GM19468 (cell line): ENCODE data around the gene SPANXN2.
"Not testable (repeated sequence)": the region's sequence is repeated elsewhere in the genome, so short reads cannot be mapped to it uniquely, and the experiment has no call there.

Source experiments
- ATAC-seq: cut with Tn5 transposase; IDR thresholded peaks from one replicate; pipeline ENCODE4 v1.9.1; 2021; ENCODE audit warnings: mild to moderate bottlenecking, moderate library complexity, moderate number of reproducible peaks; ENCODE audit not compliant: unreplicated experiment; ENCODE audit errors: extremely low read depth

The SPANXN2 gene, protein sequence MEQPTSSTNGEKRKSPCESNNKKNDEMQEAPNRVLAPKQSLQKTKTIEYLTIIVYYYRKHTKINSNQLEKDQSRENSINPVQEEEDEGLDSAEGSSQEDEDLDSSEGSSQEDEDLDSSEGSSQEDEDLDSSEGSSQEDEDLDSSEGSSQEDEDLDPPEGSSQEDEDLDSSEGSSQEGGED

DNA sequence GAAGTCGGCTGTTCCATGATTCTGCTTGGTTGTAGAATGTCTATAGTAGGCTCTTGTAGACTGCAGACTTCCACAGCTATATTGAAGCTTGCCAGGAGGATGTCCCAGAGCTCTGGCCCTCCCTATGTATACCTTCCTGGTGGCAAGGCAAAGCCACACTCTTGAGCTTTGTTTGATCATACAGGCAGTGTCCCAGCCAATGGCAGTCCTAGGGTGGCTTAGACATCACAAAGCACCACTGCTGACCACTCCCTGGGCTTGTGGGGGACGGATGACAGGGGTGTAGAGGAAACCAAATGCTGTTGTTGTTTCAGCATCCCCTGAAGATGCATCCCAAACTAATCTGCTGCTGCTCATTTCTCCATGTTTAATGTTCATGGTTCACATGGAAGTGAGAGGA, at the start of gene SPANXN2:
TSS of gene SPANXN2 (minus strand) at position 101 of the 400 bp plus-strand sequence. CDS start at position 17, 84 bp downstream.
- ATAC-seq, result not testable (repeated sequence)

DNA sequence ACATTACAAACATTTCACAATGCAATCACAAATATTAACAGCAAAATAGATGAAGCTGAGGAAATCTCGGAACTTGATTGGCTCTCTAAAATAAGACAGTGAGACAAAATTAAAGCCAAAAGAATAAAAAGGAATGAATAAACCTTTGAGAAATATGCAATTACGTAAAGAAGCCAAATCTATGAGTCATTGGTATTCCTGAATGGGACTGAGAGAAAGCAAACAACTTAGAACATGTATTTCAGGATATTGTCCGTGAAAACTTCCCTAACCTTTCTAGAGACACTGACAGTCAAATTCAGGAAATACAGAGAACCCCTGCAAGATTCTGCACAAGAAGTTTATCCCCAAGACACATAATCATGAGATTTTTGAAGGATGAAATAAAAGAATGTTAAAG, 48.4 kb upstream of the SPANXN2 start:
- ATAC-seq, result no peak

DNA sequence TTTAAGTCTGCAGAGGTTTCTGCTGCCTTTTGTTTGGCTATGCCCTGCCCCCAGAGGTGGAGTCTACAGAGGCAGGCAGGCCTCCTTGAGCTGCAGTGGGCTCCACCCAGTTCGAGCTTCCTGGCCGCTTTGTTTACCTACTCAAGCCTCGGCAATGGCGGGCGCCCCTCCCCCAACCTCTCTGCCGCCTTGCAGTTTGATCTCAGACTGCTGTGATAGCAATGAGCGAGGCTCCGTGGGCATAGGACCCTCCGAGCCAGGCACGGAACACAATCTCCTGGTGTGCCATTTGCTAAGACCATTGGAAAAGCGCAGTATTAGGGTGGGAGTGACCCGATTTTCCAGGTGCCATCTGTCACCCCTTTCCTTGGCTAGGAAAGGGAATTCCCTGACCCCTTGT, 47.2 kb upstream of the SPANXN2 start:
- ATAC-seq, result not testable (repeated sequence)

DNA sequence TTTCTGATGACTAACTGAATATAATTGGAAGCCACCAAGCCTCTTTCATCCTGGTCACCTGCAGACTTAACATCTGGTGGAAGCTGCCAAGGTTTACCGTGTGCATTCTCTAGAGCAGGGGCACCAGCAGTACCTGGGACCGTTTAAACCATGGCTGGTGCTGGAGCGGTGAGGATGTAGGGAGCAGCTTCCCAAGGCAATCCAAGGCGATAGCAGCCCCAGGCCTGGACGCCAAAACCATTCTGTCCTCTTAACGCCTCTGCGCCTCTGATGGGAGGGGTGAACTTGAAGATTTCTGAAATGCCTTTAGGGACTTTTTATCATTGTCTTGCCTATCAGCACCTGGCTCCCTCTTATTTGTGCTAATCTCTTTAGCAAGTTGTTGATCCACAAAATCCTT, 37.3 kb upstream of the SPANXN2 start:
- ATAC-seq, result no peak

DNA sequence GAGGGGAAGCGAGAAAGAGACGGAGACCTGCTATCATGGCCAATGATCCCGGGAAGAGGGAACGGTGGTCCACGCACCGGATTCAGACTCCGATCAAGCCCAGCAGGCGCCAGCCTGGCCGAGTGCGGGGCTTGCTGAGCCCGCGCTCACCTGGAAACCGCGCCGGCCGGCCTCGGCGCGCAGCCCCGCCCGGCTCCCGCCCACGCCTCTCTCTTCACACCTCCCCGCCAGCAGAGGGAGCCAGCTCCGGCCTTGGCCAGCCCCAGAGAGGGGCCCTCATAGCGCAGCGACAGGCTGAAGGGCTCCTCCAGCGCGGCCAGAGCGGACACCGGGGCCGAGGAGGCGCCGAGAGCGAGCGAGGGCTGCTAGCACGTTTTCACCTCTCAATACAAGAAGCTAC, 36.8 kb upstream of the SPANXN2 start:
- no peak for ATAC-seq

DNA sequence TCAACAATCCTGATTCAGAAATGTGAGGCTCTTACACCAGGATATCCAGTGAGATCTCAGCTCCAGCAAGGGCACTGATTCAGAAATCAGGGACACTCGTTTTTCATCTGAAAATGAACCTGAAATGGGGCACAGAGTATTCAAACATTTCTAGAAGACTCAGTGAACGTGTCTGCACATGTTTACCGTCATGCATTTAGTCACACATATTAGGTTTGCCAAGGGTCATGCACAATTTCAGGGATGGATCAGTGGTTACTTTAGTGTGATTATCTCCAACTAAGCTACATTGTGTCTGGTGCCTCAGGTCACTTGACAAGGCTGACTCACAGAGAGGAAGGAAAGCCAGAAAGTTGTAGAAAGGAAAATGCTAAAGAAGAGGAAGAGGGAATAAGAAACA, 33.6 kb upstream of the SPANXN2 start:
- ATAC-seq, result no peak

DNA sequence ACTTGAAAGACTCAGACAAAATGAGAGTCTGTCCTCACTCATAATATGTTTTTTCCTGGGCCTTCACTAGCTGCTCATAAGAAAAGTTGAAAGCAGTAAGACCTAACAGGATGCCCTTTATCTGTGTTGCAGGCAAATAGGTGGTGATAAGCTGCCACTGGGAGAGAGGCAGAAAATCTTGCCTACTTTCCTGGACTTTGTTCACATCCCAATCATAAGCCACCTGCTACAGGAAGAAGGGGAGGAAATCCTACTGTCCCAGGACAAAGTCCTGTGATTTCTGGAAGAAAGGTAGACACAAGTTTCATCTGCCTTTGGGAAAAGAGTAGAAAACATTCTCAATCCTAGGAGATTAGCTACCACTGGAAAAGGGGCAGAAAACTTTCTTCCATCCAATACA, 13.3 kb upstream of the SPANXN2 start:
- no peak for ATAC-seq

DNA sequence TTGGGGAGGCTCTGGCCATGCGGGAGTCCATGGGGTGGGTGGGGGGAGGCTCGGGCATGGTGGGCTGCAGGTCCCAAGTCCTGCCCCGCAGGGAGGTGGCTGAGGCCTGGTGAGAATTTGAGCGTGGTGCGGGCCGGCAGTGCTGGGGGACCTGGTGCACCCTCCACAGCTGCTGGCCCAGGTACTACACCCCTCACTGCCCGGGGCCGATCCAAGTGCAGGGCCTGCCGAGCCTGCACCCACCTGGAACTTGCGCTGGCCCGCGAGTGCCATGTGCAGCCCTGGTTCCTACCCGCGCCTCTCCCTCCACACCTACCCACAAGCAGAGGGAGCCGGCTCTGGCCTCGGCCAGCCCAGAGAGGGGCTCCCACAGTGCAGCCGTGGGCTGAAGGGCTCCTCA, 5.7 kb upstream of the SPANXN2 start:
- ATAC-seq, result no peak

DNA sequence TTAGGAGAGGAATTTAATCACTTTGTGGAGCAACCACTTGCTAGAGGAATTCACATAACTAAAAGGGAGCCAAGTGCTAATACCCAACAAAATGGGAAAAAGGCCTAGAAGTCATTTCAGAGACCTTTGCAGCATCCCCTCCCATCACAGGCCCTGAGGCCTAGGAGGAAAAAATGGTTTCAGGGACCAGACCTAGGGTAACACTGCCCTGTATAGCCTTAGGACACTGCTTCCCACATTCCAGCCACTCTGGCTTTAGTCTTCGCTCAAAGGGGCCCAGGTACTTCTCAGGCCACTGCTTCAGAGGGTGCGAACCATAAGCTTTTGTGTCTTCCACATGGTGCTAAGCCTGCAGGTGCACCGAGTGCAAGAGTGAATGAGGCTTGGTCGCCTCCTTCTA, 19.1 kb downstream of the SPANXN2 start:
- ATAC-seq, result no peak

DNA sequence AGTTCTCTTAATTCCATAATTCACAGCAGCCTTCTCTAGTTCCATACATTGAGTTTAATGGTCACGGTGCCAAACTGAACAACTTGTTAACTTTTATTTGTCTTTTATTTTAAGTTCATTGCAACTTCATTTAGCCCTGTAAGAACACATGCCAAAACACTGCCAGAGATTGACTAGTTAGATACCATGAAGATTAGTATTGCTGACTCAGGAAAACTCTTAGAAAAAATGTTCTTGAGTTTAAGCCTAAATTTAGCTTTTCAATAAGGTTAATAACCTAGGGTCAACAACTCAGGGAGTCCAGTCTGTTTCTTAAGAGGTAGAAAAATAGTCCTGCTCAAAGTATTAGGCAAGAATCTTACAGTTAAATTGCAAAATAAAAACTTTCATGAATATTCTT, 25.7 kb downstream of the SPANXN2 start:
- ATAC-seq, result no peak

DNA sequence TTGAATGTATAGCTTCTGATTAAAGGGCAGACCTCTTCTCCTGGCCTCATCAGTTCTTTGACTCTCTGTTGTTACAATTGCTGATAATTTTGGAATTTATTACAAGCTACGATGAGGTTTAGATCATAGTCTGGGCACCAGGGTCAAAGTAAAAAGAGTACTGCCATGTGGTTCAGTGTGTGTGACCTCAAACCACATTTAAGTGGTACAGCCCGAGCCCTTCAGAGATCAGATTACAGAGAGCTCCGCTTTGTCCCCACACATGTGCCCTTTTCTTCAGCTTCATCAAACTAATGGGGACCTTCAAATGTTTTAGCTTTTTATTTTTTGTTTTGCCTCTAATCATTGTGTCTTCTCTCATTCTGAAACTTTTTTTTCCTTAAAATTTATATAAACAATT, 37.1 kb downstream of the SPANXN2 start:
- ATAC-seq, result no peak

DNA sequence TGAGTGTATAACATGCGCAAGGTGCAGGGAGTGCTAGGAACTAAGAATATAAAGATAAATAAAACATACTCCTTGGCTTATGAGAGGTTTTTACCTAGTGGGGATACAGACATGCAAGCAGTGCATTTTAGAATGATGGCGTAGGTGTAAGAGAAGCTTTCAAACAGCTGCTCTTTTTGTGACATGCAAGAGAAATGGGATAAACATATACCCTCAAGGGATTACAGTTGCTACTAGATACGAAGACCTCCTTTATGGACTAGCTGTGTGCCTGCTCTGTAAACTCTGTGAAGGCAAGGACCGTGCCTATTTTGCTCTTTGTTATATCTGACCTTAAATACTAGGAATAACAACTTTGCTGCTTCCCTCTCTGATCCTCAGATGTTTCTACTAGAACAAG, 45.6 kb downstream of the SPANXN2 start:
- ATAC-seq, result no peak

DNA sequence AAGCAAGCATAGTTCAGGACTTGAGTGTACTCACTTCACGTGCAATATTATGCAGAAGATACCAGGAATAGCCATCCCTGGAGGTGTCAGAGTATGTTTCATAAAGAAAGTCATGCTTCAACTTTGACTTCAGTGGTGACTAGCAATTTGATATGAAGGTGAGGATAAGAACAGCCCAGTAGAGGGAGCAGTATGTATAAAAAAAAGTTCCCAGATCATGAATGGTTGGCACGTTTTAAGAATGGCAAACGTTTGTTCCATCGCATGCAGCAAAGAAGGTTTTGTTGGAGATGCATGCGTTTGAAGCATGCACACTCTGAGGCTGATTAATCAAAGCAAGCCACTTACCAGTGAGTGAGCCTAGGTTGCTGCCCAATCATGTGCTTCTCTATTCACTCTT, 51.2 kb downstream of the SPANXN2 start:
- no peak for ATAC-seq

DNA sequence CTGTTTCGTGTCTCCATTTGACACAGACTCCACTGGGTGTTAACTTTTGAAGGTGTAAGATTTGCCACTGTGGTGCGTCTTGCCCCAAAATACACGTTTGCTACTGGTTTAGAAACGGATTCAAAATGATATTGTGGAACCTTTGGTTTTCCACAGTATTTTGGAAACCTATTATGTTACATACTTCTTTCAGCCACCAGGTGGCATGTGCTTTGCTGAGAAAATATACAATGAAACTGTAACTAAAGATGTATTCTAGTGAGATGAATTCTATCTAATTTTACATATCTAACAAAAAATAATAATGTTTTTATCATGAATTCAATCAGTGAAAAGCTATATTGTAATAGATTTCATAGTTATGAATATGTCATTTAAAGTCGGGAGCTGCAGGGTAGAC, 56.2 kb downstream of the SPANXN2 start:
- ATAC-seq, result no peak

DNA sequence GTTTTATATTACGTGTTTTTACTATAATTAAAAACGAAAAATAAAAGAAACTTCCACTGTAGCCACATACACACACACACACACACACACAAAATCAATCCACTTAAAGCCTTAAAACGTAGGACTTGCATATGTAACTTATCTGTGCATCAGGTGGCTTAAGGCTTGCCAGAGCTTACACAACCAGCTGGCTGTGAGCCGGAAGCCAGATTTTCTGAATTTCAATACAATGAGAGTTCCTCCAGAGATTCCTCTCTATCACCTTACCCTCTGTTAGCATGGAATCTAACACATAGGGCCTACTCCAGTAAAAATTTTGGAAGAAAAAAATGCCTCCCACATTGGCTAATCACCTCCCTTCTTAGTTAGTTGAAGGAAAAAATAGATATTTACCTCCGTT, 56.8 kb downstream of the SPANXN2 start:
- ATAC-seq, result no peak
